HG03159 (cell line): Measurements from ENCODE around the gene HEBP2.

Experiments
- ATAC-seq: cut with Tn5 transposase; IDR thresholded peaks from one replicate; pipeline ENCODE4 v1.9.1; 2021; ENCODE audit warnings: mild to moderate bottlenecking, moderate library complexity; ENCODE audit not compliant: unreplicated experiment

HEBP2 gene

GRCh38 chr6:138397128-138398122 is 6.6 kb upstream of the HEBP2 start:
- no peak for ATAC-seq

DNA sequence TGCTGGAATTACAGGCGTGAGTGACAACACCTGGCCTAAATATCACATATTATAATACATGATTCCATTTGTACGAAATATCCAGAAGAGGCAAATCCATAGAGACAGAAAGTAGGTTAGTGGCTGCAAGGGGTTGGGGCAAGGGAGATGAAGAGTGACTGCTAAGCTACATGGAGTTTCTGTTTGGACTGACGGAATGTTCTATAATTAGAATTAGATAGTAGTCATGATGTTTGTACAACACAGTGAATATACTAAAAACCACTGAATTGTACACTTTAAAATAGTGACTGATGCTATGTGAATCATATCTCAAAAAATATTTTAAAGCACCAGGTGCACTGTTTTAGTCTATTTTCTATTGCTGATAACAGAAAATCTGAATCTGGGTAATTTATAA is 3.7 kb upstream of the HEBP2 start:
- no peak for ATAC-seq

DNA sequence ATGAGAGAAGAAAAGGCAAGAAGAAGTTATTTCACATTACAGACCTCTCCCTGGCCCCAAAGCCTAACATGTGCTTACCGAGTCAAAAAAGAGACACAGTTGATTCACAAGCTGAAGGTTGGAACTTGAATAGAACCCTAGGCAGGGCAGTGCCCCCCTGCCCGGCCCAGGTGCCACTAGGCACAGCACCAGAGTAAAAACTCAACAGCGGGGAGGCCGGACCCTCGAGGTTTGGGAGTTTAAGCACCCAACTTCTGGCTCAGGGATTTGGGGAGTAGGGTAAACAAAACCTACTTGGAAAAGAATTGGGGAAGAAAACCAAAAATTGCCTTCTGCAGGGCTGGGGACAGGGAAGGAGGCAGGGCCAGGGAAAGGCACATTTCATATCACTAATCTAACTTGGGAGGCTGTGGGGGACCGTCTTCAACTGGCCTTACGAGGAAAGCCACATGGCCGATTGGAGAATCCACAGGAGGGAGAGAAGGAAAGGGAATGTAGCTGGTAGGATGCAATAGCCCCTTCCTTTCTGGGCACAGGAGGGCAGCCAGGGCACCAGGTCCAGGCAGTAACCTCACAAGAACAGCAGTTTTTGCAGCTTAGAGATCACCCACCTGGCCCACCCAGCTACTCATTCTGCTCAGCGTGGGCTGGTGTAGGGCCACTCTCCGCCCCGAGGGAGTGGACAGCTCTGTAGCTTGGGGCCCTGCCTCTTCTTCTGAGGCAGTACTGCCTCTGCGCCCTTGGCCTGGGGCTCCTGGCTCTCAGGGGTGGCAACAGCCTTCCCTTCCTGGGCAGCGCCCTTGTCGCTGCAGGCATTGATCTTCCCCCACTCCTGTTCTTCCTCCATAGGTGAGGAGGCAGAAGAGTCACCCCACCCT is 1.8 kb upstream of the HEBP2 start:
- no peak for ATAC-seq

- no peak for ATAC-seq
These were observed 1.2 kb upstream of the HEBP2 start for GRCh38 chr6:138402838-138403187.

DNA sequence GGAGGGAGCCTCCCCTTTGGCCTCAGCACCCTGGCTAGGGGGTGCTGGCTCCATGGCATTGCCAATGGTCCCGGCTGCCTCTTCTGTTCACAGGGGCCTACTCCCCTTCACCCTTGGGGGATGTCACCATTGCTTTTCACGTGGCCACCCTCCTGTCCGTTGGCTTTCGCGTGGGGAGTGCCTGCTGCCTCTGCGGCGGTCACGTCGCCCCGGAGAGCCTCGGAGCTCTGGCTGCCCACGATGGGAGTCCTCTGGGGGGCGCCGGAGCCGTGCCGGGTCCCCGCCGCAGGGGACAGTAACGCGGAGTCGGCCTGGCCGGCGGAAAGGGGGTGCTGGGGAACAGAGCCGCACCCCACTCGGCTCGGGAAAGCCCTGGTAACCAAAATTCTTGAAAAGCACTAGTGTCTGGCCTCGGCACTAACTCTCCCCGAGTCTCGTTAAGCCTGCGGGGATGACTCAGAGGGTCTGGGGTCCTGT is 661 bp upstream of the HEBP2 start:
- peak; percentile 23 for ATAC-seq

DNA sequence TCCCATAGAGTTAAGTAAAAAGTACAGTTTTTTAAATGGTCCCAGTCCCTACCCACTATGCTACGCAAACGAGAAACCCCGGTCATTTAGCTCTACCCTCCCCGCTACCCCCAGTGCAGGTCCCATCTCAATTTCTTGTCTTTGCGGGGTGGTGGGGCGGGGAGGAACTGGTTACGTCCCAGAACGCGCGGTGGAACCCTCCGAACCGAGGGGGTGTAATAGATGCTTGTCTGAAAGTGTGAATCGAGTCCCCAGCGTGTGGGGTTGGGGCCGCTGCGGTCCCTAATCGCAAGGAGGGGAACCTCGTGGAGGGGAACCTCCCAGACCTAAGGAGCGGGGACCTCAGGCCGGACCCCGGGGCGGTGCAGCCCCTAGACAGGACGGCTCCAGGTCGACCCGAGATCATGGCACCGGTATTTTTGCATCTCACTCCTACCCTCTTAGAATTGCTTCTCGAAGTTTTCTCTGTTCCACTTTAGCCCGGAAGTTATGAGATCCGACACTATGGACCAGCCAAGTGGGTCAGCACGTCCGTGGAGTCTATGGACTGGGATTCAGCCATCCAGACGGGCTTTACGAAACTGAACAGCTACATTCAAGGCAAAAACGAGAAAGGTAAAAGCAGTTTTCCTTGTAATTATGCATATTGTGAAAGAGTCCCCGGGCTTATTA is 779 bp downstream of the HEBP2 start:
- peak; percentile 8 for ATAC-seq

- no peak for ATAC-seq
These were observed 1.9 kb downstream of the HEBP2 start for GRCh38 chr6:138405816-138406413.

- no peak for ATAC-seq
These were observed 2.4 kb downstream of the HEBP2 start for GRCh38 chr6:138406443-138406842.

GRCh38 chr6:138410048-138410735 is 6.2 kb downstream of the HEBP2 start:
- no peak for ATAC-seq

DNA sequence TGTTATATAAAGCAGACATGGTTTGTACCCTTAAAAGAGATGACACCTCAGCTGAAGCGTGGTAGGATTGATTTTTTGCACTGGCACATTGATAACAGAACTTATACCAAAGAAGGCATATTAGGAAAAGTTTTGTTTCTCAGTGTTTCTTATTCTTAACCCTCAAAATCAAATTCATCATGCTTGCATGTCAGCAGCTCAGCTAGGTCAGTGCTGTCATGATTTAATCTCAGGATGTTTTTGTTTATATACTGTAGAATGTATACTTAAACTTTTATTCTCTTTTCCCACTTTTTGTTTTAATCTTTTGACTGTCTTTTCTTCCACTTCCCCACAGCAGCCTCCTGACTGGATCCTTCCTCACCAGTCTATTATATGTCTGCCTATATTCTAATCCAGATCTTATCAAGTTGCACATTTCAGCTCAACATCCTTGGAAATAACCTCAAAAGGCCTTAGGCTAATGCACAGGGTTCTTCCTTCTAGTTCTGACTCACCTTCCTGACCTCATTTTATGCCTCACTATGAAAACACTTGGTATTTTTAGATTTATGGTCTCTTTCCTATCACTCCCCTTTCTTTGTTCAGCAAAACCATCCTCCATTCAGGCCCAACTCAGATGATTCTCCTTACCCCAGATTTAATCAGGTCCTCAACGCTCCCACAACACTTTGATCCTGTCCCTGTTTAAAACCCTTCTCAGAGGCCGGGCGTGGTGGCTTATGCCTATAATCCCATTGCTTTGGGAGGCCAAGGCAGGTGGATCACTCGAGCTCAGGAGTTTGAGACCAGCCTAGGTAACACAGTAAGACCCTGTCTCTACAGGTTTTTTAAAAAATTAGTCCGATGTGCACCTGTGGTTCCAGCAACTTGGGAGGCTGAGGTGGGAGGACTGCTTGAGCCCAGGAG is 7.2 kb downstream of the HEBP2 start:
- no peak for ATAC-seq

DNA sequence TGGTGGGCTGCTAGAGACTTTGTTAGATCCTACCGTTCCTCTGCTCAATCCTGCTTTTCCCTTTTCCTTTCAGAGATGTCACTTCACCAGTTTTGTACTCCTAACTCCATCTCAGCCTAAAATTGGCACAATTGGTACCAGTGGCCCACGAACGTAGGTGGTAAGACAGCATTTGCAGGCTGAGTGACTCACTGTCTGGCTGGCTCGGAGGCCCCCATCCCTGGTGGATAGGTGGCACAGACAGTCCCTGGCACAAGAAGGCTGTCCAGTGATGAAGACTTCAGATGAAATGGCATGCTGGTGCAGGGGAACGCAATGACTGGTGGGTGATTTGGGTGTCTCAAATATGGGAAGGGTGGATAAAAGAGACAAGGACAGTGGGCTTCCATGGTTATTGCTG is 11.1 kb downstream of the HEBP2 start:
- no peak for ATAC-seq

- ATAC-seq, result no peak
These were observed 12.2 kb downstream of the HEBP2 start for GRCh38 chr6:138416206-138416605.

DNA sequence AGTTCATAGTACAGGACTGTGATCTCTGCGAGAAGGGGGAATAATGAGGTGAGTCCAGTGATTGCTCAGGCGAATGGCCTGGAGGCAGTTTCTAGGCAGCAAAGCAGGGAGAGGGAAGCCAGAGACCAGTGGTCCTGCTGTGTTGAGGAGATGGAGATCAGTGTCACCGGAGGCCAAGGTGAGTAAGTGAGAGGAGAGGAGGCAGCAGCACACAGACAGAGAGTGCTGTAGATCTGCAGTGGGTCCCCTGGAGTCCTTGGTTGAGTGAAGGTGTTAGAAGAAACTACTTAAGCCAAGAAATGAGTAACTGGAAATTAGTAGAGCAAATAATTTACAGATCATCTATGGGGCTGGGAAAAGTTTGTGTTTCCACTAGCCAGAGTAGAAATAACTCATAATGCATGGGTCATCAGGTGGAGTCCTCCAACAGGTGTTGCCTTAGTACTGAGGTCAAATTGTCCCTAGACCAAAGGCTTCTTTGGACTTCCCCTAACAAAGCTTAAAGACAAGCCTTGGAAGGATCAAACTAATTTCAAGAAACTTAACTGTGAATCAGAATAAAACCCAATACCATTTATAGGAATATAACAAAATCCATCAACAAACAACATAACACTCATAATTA is 13.6 kb downstream of the HEBP2 start:
- no peak for ATAC-seq

DNA sequence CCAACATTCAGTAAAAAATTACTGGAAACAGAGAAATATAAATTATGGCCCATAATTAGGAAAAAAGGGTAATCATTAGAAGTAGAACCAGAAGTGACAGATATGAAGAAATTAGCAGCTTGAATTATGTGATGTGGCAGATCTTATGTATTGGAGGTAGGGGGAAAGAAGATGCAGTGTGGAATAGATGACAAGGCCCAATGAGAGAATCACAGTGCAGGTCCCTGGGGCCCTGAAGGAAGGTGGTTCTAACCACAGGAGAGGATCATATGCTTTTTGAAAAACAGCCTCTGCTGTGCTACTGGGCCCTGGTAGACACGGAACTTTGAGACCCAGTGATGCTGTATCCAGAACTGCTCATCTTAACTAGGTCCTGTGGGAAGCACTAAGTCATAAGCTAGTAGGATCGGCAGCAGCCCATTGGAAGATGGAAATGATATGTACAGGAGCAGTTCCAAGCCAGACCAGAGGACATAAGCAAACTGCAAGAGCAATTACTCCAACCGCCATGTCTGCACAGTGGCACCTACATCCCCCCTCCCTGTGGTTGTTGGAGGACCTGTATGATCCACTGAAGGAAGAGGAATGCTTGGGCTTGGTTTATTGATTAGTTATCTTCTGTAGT is 14.2 kb downstream of the HEBP2 start:
- no peak for ATAC-seq

DNA sequence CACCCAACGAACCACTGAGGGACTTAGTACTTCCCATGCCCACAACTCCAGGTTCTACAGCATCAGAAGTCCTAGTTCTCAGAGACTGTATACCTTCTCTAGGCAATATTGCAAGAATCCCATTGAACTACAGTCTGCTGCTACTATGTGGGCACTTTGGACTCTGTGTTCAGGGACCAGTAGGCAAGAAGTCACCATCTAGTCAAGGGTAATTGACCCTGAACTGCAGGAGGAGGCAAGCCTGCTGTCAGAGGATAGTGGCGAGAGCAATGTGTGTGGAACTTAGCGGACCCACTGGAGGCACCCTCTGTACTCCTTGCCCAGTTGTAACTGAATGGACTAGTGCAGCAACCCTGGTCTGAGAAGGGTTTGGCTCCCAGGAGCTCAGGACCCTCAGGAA is 15.7 kb downstream of the HEBP2 start:
- no peak for ATAC-seq

DNA sequence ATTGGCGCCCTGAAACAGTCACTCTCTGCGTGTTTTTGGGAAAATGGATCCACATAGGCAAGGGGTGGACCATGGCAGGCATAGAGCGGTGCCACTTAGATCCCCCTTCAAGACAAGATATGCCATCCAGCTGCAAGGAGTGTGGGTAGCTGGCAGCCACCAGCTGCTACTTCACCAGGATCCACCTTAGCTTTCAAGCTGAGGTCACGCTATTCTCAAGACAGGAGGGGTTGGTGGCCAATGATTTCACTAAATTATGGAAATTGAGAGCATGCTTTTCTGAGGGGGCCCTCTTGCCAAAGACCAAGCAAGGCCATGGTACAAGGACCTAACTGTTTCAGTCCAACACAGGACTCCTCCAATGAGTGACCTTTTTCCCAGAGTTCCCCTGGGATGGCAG is 16.3 kb downstream of the HEBP2 start:
- no peak for ATAC-seq

GRCh38 chr6:138421089-138421488 is 17.1 kb downstream of the HEBP2 start:
- ATAC-seq, result no peak

DNA sequence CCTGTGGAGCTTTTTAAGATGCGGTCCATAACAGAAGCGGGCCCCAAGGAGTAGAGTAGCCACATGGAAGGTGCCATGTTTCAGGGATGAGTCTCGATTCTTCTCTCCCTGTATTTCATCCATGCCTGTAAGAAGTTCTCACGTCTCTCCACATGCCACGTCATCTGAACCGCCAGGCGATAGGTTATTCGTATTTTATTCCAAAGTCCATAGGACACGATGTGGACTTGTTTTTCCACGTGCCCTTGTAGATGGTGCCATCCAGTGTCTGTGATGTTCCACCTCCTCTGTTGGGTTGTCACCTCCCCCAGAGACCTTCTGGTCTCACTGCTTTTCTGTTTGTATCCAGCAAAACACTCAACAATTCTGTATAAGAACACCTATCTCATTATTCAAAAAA is 17.6 kb downstream of the HEBP2 start:
- ATAC-seq, result no peak
